ENCODE results near the gene SLC8A1.

Gene SLC8A1

DNA sequence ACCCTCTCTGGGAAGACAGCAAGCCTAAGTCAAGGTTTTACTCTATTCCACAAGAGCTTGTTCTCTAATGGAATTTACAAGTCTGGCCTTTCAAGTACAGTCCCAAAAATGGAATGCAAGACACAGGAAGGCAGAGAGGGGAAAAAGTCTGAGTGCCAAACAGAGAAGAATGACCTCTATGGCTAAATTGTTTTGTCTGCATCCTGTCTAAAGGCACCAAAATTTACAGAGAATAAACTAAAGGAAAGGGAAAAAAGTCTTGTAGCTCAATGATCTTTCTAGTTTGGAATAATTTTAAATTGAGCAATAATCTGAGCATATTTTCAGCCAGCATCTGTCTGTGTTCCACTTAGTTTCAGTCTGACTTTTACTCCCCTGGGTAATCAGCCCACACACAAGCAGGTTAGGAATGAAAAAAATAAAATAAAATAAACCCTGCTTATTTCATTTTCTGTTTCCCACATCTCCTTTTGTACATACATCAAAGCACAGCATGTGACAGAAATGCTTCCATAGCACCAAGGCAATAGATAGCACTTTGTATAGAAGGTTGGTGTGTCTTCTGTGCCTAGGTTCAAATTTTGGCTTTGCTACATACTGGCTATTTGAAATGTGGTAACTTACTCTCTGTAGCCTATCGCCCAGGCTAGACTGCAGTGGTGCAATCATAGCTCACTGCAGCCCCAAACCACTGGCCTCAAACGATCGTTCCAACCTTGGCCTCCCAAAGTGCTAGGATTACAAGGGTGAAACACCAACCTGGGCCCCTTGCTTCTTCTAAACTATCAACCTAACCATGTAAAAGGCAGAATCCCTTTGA, 105.1 kb downstream of the SLC8A1 start:
- no peaks in the 10 kb centered on the region for H3K36me3 ChIP-seq (ENCODE audit: insufficient read depth, low read length)
- no peaks in the 10 kb centered on the region for H3K27me3 ChIP-seq (ENCODE audit: insufficient read depth, low read length)
- H2AFZ ChIP-seq (ENCODE audit: low read depth, low read length), result no peak overlapping the region
- no peak overlapping the region for H3K4me3 ChIP-seq (ENCODE audit: low read length)
- no peaks in the 10 kb centered on the region for H3K4me1 ChIP-seq (ENCODE audit: insufficient read depth, low read length)
- no peaks in the 10 kb centered on the region for H3K9me3 ChIP-seq (ENCODE audit: low read length)

- Histone ChIP-seq H3K4me1 (ENCODE audit: insufficient read depth, low read length) (no peaks in the 10 kb centered on the region), H3K9me3 (ENCODE audit: low read length) (no peaks in the 10 kb centered on the region), H3K27me3 (ENCODE audit: insufficient read depth, low read length) (no peaks in the 10 kb centered on the region), H3K4me3 (ENCODE audit: low read length) (no peak overlapping the region), H3K36me3 (ENCODE audit: insufficient read depth, low read length) (no peaks in the 10 kb centered on the region), H2AFZ (ENCODE audit: low read depth, low read length) (no peak overlapping the region)
These were observed 107.5 kb downstream of the SLC8A1 start for GRCh38 chr2:40344364-40344763.

- no peaks in the 10 kb centered on the region for H3K9me3 ChIP-seq (ENCODE audit: low read length)
- no peak overlapping the region for H2AFZ ChIP-seq (ENCODE audit: low read depth, low read length)
- H3K27me3 ChIP-seq (ENCODE audit: insufficient read depth, low read length), result no peaks in the 10 kb centered on the region
- H3K36me3 ChIP-seq (ENCODE audit: insufficient read depth, low read length), result no peaks in the 10 kb centered on the region
- no peaks in the 10 kb centered on the region for H3K4me1 ChIP-seq (ENCODE audit: insufficient read depth, low read length)
- H3K4me3 ChIP-seq (ENCODE audit: low read length), result no peak overlapping the region
These were observed 108.0 kb downstream of the SLC8A1 start for GRCh38 chr2:40343902-40344301.

DNA sequence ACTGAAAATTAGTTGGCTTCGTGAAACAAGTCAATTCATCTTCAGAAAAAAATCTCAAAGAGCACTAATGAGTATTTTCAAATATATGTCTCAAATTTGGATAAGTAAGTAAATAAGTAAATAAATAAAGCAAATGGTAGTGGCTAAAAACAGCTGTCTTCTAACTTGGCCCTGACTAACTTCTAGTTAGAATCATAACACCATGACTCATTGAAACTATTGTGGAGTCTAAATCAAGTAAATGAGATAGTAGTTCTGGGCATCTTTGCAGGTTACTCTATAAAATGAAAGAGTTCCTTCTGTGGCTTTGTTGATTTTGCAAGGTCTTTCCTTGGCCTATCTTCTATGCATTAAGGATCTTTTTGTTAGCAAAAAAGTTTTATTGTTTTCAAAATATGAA, 110.7 kb downstream of the SLC8A1 start:
- Histone ChIP-seq H2AFZ (ENCODE audit: low read depth, low read length) (no peak overlapping the region), H3K27me3 (ENCODE audit: insufficient read depth, low read length) (no peaks in the 10 kb centered on the region), H3K4me3 (ENCODE audit: low read length) (no peak overlapping the region), H3K36me3 (ENCODE audit: insufficient read depth, low read length) (no peaks in the 10 kb centered on the region), H3K9me3 (ENCODE audit: low read length) (no peaks in the 10 kb centered on the region), H3K4me1 (ENCODE audit: insufficient read depth, low read length) (no peaks in the 10 kb centered on the region)

DNA sequence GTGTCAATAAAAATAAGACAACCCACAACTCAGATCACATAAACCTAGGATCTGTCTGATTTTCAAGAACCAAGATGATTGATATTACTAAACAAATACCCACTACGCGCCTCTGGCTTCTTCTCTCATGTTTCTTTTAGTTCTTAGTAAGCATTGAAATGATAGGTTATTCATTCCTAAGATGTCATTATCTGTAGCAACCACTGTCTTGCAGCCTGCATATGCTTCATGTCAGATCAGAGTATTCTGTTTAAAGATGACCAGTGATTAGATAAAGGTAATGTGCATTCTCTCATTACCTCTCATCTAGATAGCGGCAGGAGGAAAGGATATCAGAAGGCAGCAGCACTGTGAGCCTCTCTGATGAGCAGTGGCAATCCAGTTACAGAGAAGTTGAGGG, 112.9 kb downstream of the SLC8A1 start:
- Histone ChIP-seq H3K27me3 (ENCODE audit: insufficient read depth, low read length) (no peaks in the 10 kb centered on the region), H3K36me3 (ENCODE audit: insufficient read depth, low read length) (no peaks in the 10 kb centered on the region), H3K9me3 (ENCODE audit: low read length) (no peaks in the 10 kb centered on the region), H3K4me1 (ENCODE audit: insufficient read depth, low read length) (no peaks in the 10 kb centered on the region), H3K4me3 (ENCODE audit: low read length) (no peak overlapping the region), H2AFZ (ENCODE audit: low read depth, low read length) (no peak overlapping the region)

DNA sequence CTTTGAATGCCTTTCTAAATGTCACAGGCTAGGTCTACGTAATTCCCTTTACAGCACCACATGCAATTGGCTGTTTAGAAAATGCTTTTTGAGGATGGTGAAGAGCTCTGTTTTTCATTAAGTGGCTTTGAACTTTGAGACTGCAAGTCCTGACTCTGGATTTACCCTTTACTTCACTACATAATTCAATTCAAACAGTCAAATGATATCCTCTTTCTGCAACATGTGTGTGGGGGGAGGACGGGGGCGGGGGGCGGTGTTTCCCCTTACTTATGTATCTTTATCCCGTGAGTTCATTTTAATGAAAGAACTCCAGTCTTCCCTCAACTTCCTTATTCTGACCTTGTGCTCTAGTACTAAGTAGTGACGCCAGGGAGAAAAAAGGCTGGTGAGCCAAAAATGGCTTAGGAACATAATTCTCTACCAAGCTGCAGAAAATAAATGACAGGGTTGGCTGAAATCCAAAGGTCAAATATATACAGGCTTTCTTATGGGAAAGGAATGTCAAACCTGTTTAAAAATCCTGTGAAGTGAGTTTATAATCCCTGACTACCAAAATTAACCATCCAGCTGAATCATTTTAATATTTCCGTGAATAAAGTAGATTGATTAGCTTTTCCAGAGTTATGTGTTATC, 119.6 kb downstream of the SLC8A1 start:
- no peak overlapping the region for H2AFZ ChIP-seq (ENCODE audit: low read depth, low read length)
- no peak overlapping the region for H3K4me3 ChIP-seq (ENCODE audit: low read length)
- no peaks in the 10 kb centered on the region for H3K9me3 ChIP-seq (ENCODE audit: low read length)
- no peaks in the 10 kb centered on the region for H3K27me3 ChIP-seq (ENCODE audit: insufficient read depth, low read length)
- no peaks in the 10 kb centered on the region for H3K4me1 ChIP-seq (ENCODE audit: insufficient read depth, low read length)
- no peaks in the 10 kb centered on the region for H3K36me3 ChIP-seq (ENCODE audit: insufficient read depth, low read length)

DNA sequence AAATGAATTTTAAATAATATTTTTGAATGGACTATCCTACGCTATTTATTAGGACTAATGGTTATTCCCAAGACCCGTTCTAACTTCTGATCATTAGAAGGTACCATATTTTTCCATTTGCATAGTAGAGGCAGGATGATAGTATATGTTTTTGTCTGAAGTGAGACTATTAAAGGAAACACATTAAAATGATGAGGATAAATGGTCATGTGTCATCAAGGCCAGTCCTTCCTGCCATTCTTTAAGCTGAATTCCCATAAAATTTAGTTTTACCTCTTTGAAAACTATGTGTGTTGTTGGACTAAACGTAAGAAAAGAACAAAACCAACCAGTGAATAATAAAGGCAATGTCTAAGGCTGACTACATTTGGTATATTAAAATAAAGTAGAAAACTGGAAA, 121.8 kb downstream of the SLC8A1 start:
- H3K36me3 ChIP-seq (ENCODE audit: insufficient read depth, low read length), result no peaks in the 10 kb centered on the region

GRCh38 chr2:40329739-40330030, 122.2 kb downstream of the SLC8A1 start:
- Histone ChIP-seq H3K9me3 (ENCODE audit: low read length) (no peaks in the 10 kb centered on the region), H3K36me3 (ENCODE audit: insufficient read depth, low read length) (no peaks in the 10 kb centered on the region), H2AFZ (ENCODE audit: low read depth, low read length) (no peak overlapping the region), H3K4me1 (ENCODE audit: insufficient read depth, low read length) (no peaks in the 10 kb centered on the region), H3K27me3 (ENCODE audit: insufficient read depth, low read length) (no peaks in the 10 kb centered on the region), H3K4me3 (ENCODE audit: low read length) (no peak overlapping the region)

More for the DNA sequence above, 121.8 kb downstream of the SLC8A1 start:
- H3K27me3 ChIP-seq (ENCODE audit: insufficient read depth, low read length), result no peaks in the 10 kb centered on the region
- H3K4me3 ChIP-seq (ENCODE audit: low read length), result no peak overlapping the region
- H3K9me3 ChIP-seq (ENCODE audit: low read length), result no peaks in the 10 kb centered on the region
- no peaks in the 10 kb centered on the region for H3K4me1 ChIP-seq (ENCODE audit: insufficient read depth, low read length)
- H2AFZ ChIP-seq (ENCODE audit: low read depth, low read length), result no peak overlapping the region

DNA sequence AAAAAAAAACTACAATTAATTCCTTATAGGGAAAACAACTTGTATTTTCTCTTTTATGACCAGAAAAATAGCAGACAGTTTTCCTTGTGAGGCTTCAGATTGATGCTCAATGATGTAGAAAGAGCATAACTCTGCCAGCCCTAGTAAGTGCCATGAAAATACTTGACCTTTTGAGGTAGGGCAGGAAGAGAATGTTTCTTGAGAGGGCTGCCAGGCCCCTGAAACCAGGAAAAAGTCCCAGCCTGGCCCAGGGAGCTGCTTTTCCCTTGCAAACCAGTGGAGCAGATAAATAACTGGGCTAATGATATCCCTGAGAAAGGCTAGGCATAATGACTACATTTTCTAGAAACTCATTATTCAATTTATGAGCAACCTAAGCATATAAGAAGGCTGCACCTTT, 126.8 kb downstream of the SLC8A1 start:
- H3K4me3 ChIP-seq (ENCODE audit: low read length), result no peak overlapping the region
- H2AFZ ChIP-seq (ENCODE audit: low read depth, low read length), result no peak overlapping the region
- no peaks in the 10 kb centered on the region for H3K36me3 ChIP-seq (ENCODE audit: insufficient read depth, low read length)
- no peaks in the 10 kb centered on the region for H3K27me3 ChIP-seq (ENCODE audit: insufficient read depth, low read length)
- H3K4me1 ChIP-seq (ENCODE audit: insufficient read depth, low read length), result no peaks in the 10 kb centered on the region
- no peaks in the 10 kb centered on the region for H3K9me3 ChIP-seq (ENCODE audit: low read length)

- no peaks in the 10 kb centered on the region for H3K27me3 ChIP-seq (ENCODE audit: insufficient read depth, low read length)
- H3K9me3 ChIP-seq (ENCODE audit: low read length), result no peaks in the 10 kb centered on the region
- H3K36me3 ChIP-seq (ENCODE audit: insufficient read depth, low read length), result no peaks in the 10 kb centered on the region
- H3K4me1 ChIP-seq (ENCODE audit: insufficient read depth, low read length), result no peaks in the 10 kb centered on the region
- H2AFZ ChIP-seq (ENCODE audit: low read depth, low read length), result no peak overlapping the region
- no peak overlapping the region for H3K4me3 ChIP-seq (ENCODE audit: low read length)
These were observed 127.2 kb downstream of the SLC8A1 start for GRCh38 chr2:40324656-40325055.

DNA sequence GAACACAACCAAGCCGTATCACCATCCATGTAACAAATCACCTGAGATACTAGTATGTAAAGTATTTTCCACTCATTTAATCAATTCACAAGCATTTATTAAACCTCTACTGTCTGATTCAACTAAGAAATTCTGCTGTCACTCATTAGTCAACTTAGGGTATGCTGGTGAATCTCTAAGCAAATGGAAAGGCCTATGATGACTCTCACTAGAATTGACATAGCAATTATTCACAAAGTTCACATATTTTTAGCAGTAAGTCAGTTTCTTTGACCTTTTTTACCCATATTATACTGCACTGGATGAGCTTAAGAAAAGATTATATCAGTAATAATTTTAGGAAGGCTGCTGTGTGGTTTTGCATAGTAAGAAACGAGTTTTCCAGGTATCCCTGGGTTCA, 130.1 kb downstream of the SLC8A1 start:
- Histone ChIP-seq H2AFZ (ENCODE audit: low read depth, low read length) (no peak overlapping the region), H3K27me3 (ENCODE audit: insufficient read depth, low read length) (no peaks in the 10 kb centered on the region), H3K4me1 (ENCODE audit: insufficient read depth, low read length) (no peaks in the 10 kb centered on the region), H3K9me3 (ENCODE audit: low read length) (no peaks in the 10 kb centered on the region), H3K36me3 (ENCODE audit: insufficient read depth, low read length) (no peaks in the 10 kb centered on the region), H3K4me3 (ENCODE audit: low read length) (no peak overlapping the region)

DNA sequence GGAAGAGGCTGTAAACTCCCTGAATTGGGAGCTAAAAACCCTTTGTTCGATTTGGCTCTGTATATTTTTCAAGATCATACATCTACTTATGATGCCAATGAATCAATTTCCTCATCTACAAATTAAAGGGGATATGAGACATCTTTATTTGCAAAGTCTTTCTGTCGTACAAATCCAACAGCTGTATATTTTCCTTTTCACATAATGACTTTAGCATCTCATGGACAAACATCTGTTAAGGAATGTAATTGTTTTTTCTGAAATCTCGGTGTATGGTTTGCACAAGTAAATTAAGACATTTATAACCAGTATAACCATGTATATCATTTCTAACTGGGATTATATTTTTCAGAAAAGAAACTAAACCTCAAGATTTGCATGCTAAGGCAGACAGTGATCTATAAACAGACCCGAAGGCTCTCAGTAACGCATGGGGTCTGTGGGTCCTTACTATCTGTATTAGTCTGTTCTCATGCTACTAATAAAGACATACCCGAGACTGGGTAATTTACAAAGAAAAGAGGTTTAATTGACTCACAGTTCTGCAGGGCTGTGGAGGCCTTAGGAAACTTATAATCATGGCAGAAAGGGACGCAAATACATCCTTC, 130.8 kb downstream of the SLC8A1 start:
- no peak overlapping the region for H2AFZ ChIP-seq (ENCODE audit: low read depth, low read length)
- H3K36me3 ChIP-seq (ENCODE audit: insufficient read depth, low read length), result no peaks in the 10 kb centered on the region
- H3K4me3 ChIP-seq (ENCODE audit: low read length), result no peak overlapping the region
- H3K4me1 ChIP-seq (ENCODE audit: insufficient read depth, low read length), result no peaks in the 10 kb centered on the region
- no peaks in the 10 kb centered on the region for H3K27me3 ChIP-seq (ENCODE audit: insufficient read depth, low read length)
- no peaks in the 10 kb centered on the region for H3K9me3 ChIP-seq (ENCODE audit: low read length)

GRCh38 chr2:40318921-40319320, 133.0 kb downstream of the SLC8A1 start:
- H3K27me3 ChIP-seq (ENCODE audit: insufficient read depth, low read length), result no peaks in the 10 kb centered on the region
- no peak overlapping the region for H3K4me3 ChIP-seq (ENCODE audit: low read length)
- H3K4me1 ChIP-seq (ENCODE audit: insufficient read depth, low read length), result no peaks in the 10 kb centered on the region
- no peak overlapping the region for H2AFZ ChIP-seq (ENCODE audit: low read depth, low read length)
- H3K9me3 ChIP-seq (ENCODE audit: low read length), result no peaks in the 10 kb centered on the region
- no peaks in the 10 kb centered on the region for H3K36me3 ChIP-seq (ENCODE audit: insufficient read depth, low read length)
